NB4 (cell line): ENCODE results near the gene SPRY2.
A peak's percentile ranks its signal among the peaks of the same experiment; 100 is the strongest.

Source experiments
- DNase-seq: peaks from one replicate; pipeline ENCODE4 v3.0.0; 2010; ENCODE audit warnings: low read depth
- H3K4me3 ChIP-seq: one replicate; pipeline ENCODE4 v1.5.1; 2011; ENCODE audit warnings: mild to moderate bottlenecking, low read depth, low read length, moderate library complexity
- MYC ChIP-seq: IDR thresholded peaks from 2 replicates; pipeline ENCODE4 v1.6.1; 2011; ENCODE audit warnings: low read depth, low read length
- POLR2A ChIP-seq: IDR thresholded peaks from 2 replicates; pipeline ENCODE4 v1.6.1; 2011; ENCODE audit warnings: mild to moderate bottlenecking; ENCODE audit not compliant: insufficient read length; ENCODE audit errors: extremely low read depth
- TF ChIP-seq, protein P1 (sequence below): IDR thresholded peaks from 2 replicates; pipeline ENCODE4 v1.6.1; 2011; ENCODE audit warnings: low read depth, low read length
- TF ChIP-seq, protein P2 (sequence below): IDR thresholded peaks from one replicate; pipeline ENCODE4 v1.5.1; 2012; ENCODE audit warnings: low read depth, low read length

Gene SPRY2

GRCh38 chr13:80305737-80306136 is 35.2 kb downstream of the SPRY2 start:
- no peak overlapping the region for H3K4me3 ChIP-seq
- TF ChIP-seq POLR2A (no peak), MYC (no peak)
- TF ChIP-seq, protein P1, sequence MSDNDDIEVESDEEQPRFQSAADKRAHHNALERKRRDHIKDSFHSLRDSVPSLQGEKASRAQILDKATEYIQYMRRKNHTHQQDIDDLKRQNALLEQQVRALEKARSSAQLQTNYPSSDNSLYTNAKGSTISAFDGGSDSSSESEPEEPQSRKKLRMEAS = no peak
- TF ChIP-seq, protein P2, sequence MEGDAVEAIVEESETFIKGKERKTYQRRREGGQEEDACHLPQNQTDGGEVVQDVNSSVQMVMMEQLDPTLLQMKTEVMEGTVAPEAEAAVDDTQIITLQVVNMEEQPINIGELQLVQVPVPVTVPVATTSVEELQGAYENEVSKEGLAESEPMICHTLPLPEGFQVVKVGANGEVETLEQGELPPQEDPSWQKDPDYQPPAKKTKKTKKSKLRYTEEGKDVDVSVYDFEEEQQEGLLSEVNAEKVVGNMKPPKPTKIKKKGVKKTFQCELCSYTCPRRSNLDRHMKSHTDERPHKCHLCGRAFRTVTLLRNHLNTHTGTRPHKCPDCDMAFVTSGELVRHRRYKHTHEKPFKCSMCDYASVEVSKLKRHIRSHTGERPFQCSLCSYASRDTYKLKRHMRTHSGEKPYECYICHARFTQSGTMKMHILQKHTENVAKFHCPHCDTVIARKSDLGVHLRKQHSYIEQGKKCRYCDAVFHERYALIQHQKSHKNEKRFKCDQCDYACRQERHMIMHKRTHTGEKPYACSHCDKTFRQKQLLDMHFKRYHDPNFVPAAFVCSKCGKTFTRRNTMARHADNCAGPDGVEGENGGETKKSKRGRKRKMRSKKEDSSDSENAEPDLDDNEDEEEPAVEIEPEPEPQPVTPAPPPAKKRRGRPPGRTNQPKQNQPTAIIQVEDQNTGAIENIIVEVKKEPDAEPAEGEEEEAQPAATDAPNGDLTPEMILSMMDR = no peak
- no peak for DNase-seq

DNA sequence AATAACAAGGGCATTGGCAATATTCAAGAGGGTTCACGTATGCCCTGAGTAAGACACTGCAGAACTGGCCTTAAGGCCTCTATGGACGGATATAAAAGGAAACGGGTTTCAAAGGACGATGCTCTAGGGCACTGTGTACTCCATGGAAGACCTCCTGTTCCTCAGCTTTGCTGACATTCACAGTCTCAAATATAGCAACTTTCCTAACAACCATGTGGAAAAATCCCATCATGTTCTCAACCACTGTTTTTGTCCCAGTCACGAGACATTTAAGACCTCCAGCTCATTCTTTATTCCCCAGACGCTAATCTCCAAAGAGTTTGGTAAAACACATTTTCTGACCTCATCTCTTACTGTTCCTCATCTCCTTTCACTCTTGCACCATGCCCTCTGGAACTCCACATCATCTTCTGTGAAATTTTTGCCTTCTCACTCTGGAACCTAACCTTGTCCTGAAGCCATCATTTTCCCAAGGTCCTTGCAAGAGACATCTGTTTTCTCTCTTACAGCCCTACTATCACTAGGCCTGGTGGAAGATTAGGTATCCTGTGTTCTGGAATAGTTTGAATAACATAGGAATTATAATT is 37.6 kb downstream of the SPRY2 start:
- H3K4me3 ChIP-seq = no peak overlapping the region
- DNase-seq = no peak
- TF ChIP-seq, protein P2 = no peak
- no peak for TF ChIP-seq POLR2A
- TF ChIP-seq MYC = no peak
- TF ChIP-seq, protein P1 = no peak

DNA sequence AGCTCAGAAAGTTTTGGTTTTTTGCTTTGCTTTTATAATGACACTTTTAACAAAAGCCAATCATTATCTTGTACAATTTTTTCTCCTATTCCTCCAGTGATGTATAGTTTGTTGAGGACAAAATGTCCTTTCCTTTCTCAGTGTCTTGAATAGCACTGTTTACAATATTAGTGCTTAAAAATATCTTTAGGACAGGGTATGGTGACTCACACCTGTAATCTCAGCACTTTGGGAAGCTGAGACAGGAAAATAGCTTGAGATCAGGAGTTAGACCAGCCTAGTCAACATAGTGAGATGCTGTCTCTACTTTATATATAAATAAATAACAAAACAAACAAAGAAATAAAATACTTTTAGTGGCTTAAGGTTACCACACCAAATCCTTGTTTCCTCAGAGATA is 41.9 kb downstream of the SPRY2 start:
- DNase-seq = no peak
- no peak overlapping the region for H3K4me3 ChIP-seq
- TF ChIP-seq, protein P1 = no peak
- TF ChIP-seq, protein P2 = no peak
- TF ChIP-seq POLR2A = no peak
- no peak for TF ChIP-seq MYC

DNA sequence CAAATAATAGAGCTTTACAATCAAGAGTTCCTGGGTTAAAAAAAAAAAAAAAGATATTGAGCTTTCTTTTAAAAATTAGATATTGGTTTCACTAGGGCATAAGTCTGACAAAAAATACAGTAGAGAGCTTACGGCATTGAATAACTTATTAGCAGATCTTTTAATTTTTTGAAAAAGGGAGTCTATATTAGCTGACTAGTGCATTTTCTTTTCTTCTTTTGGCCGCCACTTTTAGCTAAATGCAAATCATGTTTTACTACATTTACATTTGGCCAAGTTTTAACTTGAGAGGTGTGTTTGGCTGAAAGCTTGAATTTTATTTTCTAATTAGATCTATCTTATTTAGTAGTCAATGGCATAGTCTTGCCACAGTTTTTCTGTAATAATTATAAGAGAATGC is 43.4 kb downstream of the SPRY2 start:
- no peak overlapping the region for H3K4me3 ChIP-seq
- no peak for TF ChIP-seq POLR2A
- TF ChIP-seq, protein P2 = no peak
- TF ChIP-seq MYC = no peak
- no peak for DNase-seq

DNA sequence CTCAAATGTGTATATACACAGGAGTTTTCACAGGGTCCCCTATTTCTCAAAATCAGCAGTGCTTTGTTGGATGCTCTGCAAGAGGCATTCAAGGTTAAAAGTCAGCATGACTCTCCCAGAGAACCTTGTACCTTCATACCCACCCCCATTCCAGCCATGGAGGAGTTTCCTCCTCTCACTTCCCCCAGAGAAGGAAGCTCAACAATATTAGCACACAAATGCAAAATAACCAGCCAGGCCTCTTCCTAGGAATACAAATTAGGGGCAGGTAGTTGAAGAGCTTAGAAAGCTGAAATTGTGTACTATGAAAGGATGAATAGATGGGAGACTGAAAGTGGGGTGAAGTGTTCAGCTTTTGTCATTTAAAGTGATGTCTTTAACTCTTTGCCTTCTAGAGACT is 43.8 kb downstream of the SPRY2 start:
- TF ChIP-seq, protein P2 = no peak
- TF ChIP-seq, protein P1 = no peak
- no peak for TF ChIP-seq POLR2A
- TF ChIP-seq MYC = no peak
- DNase-seq = peak; percentile 4
- H3K4me3 ChIP-seq = no peak overlapping the region

DNA sequence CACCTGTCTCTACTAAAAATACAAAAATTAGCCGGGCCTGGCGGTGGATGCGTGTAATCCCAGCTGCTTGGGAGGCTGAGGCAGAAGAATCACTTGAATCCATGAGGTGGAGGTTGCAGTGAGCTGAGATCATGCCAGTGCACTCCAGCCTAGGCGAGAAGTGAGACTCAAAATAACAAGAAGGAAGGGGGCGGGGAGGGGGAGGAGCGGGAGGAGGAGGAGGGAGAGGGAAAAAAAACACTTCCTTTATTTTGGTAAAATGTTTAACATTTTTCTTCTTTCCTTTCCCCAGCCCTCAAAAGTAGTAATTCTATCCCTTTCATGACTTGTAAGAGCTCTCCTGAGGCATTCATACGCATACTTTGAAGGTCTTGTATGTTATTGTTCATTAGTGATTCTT is 44.3 kb downstream of the SPRY2 start:
- no peak for DNase-seq
- TF ChIP-seq, protein P1 = no peak
- TF ChIP-seq, protein P2 = no peak
- TF ChIP-seq POLR2A (no peak), MYC (no peak)
- H3K4me3 ChIP-seq = no peak overlapping the region
